Adipose tissue (tissue), 3 donors: Measurements from ENCODE around the gene MBNL3. TPM values are rescaled to one million over a fixed set of nuclear protein-coding genes. Genes with fewer than 3 reads are reported as not detected.

Source experiments
- H3K27ac ChIP-seq: one replicate; pipeline ENCODE4 v1.5.1; 2013; ENCODE audit warnings: low read depth, low read length
- WGBS, 3 donors: extraction: QIAGEN DNeasy Blood & Tissue Kit; methylation state at CpG; one replicate each; pipeline ENCODE4 v1.1.7; 2013; 5-methylcytosine and 5-hydroxymethylcytosine counted together
- polyA plus RNA-seq, 3 donors: library from polyadenylated mRNA; stranded (reverse); fragments of 200-250 nt; gene quantifications; one replicate each; pipeline ENCODE4 v1.2.3, GENCODE V29; 2013
- donor health status: healthy with polysubstance abuse.
- donor health status: Bipolar disorder and iron deficiency.
- donor health status: healthy.

The MBNL3 gene
- polyA plus RNA-seq, 3 donors, result 1.7 to 4.2 (median 2.4) TPM

DNA sequence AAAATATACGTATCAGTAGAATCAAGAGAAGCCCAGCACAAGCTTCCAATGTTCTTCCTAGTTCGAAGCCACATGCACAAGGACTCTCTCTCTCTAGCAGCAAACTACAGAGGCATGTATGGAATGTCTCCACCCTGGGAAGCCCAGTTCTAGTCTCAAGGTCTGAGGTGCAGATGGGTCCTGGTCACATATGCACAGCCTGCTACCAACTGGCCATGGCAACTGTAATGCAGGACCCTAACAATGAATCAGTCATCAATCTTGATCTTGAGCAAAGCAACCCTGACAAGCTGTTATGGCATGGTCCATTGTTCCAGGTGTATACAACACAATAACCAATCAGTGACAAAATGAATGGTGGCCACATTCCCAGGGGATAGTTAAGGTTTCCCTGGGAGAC is 55.8 kb downstream of the MBNL3 start:
- 91 to 98% (median 94%) methylated on average over 2 of the region's 2 CpGs for WGBS, 3 donors
- H3K27ac ChIP-seq, result no peak overlapping the region

DNA sequence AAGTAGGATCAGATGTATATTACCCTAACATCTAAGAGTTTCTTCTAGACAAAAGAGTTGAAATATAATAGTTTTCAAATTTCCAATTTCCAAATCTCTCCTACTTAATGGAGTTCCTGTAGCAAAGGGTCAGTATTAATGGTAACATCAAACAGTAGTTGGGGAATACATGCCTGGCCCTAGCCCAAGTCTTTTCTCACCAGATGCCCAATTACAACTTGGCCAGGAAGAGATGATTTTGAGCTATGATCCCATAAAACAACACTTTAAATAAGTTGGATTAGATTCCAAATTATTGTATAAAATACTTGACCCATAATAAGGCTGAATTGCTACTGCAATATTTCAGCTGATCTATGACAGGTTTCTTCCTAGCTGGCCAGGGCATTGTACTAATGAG is 59.9 kb downstream of the MBNL3 start:
- H3K27ac ChIP-seq, result no peak overlapping the region

DNA sequence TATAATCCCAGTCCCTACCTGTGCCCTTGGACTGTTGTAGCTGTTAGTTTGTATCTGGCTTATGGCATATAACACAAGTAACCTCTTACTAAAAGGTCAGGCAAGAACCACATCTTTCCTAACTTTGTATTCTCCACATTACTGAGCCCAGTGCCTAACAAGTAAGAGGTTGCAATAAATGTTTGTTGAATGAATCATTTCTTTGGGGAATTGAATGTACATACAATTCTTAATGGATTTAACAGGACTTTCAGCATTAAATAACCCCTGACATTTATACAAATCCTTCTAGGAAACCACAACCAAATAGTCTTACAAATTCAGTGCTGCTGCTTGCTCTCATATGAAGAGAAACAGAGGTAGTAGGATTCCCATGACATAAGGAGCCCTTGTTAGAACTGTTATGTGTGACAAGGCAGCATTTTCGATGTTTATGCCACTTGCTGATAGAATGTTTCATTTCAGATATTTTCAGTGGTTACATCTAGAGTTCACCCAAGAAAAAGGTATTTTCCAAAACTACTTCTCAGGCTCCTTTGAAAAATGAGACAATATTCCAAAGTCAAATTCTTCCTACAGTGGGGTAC is 62.0 kb downstream of the MBNL3 start:
- H3K27ac ChIP-seq, result no peak overlapping the region
- 83 to 100% (median 95%) methylated on average over 1 of the region's 1 CpG for WGBS, 3 donors

DNA sequence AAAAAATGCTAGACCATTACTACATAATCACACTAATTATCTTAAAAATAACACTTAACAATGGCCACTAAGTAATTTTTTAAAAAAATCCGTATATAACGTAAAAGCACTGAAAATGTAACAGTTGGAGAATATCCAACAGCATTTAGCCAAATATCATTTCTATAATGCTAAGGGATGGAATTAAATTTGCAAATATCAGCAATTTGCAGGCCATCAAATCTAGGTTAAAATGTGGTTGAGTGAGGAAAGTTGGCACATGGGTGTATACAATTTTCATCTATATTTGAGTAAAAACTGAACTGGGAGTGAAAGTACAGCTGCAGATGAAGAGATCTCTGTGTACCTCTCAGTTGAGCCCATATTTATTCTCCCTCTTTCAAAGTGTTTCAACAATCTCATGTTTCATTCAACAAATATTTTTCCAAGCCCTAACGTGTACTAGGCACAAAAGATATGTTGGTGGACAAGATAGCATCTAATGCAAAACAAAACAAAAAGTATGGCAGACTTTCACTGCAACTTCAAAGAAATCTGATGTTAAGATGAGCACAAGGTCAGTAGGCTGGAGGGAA is 63.0 kb downstream of the MBNL3 start:
- no peak overlapping the region for H3K27ac ChIP-seq
- WGBS, 3 donors, result 52 to 87% (median 68%) methylated on average over 3 of the region's 3 CpGs

DNA sequence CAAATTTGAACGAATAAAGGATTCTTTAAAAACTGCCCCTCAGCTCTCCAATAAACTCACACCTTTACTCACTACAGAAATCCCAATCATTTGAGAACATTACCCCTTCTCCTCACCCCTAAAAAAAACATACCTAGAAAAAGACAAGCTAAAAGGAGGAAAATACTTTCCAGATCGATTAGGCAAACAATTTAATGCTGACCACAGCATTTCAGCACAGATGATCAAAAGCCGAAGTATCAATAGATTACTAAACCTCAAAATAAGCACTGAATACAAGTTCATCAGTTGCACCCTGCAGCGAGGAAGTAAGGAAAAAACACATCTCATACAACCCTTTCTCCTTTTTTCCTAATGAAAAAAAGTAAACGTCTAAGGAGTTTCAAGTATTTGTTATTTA is 65.5 kb downstream of the MBNL3 start:
- no peak overlapping the region for H3K27ac ChIP-seq
- 62 to 89% (median 65%) methylated on average over 5 of the region's 5 CpGs for WGBS, 3 donors

DNA sequence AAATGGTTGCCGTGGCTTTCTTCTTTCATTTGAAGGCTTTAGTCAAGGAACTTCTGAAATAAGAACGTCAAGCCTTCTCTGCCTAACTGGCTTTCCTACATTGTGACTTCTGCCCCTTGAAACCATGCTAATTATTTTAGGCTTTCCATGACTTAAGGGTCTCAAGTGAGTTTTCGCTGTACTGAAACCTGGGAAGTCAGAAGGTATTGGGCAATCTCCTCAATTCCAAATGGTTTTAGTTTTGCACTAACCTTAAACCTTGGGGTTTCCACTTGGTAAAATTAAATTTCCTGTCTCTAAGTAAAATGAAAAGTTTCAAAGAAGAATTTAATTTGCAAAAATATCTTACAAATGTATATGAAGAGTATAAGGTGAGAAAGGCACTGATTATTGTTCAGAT is 73.8 kb downstream of the MBNL3 start:
- no peak overlapping the region for H3K27ac ChIP-seq
- 78 to 100% (median 91%) methylated on average over 3 of the region's 3 CpGs for WGBS, 3 donors

DNA sequence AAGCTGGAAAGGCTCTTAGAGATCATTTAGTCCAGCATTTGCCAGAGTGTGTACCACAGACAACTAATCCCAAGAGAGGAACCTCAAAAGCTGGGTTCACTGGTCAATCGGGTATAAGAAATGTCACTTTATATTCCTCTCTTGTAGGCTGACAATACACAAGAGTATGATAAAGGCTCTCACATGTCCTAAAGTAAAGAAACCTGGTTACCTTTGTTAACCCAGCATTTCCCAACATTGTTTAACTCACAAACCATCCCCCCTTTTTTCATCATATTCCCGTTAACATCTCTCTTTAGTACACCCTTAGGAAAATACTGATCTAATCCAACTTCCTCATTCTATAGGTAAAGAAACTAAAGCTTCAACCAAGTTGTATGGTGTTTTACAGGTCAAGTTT is 74.4 kb downstream of the MBNL3 start:
- WGBS, 3 donors, result 80 to 85% (median 81%) methylated on average over 2 of the region's 2 CpGs
- H3K27ac ChIP-seq, result no peak overlapping the region

DNA sequence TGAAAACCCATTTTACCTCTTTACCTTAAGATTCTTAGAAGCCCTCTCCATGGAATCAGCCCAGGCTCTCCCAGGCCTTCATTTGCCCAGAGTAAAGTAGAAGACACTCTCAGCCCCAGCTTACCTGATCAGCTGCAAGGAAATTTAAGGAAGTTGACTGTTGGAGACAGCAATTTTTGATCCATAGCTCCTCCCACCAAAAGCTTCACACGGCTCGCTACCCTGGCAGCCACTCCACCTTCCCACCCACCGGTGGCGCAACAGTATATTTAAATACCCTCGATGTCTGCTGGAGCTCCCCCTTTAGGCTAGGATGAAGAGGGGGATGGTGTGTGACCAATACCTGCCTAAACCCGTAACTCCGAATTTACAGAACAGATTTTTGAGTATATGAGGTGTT is 75.4 kb downstream of the MBNL3 start:
- H3K27ac ChIP-seq, result no peak overlapping the region
- WGBS, 3 donors, result 55 to 85% (median 68%) methylated on average over 7 of the region's 7 CpGs

DNA sequence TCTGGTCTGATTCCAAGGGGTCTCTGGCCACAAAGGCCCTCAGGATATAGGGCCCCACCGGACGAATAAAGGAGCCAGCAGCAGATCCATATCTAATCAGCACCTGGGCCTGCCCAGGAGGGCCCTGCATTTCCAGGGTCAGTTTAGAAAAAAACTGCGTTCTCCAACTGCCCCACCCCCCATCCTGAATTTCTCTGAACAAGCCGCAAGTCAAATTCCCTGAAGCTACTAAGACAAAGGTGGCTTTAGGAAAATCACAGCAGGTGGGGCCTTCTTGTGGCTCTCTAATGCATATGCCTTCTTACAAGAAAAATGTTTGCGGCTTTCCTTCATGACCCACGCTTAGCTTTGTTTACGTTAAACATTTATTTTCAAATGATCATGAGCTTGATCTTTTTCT is 76.6 kb downstream of the MBNL3 start:
- WGBS, 3 donors, result 70 to 93% (median 74%) methylated on average over 7 of the region's 7 CpGs
- no peak overlapping the region for H3K27ac ChIP-seq

DNA sequence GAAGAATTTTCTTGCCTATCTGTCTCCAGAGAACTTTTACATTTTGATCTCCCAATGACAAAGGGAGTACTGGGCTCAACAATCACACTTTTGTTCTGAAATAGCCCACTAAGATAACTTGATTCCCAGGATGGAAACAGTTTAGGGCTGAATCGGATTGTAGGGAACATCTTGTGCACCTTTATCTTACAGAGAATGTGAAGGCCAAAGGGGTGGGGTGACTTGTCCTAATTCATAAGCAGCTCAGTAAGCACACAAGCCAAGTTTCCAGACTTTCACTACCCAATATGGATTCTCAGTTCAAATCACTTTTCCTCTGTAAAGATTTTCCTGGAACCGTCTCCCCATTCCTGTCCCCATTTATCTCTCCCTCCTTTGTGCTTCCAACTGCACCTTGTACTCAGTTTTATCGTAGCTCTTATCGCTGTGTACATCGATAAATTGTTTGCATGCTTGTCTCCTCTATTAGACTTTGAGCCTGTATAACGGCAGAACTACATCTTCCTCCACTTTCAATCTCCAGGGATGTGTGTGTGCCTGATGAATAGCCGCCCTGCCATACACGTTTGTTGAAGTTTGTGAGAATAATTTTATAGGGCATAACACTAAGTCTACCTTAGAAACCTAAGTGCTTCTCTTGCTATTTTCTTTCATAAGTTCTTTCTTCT is 77.4 kb downstream of the MBNL3 start:
- 40 to 84% (median 68%) methylated on average over 8 of the region's 8 CpGs for WGBS, 3 donors
- H3K27ac ChIP-seq, result no peak overlapping the region

DNA sequence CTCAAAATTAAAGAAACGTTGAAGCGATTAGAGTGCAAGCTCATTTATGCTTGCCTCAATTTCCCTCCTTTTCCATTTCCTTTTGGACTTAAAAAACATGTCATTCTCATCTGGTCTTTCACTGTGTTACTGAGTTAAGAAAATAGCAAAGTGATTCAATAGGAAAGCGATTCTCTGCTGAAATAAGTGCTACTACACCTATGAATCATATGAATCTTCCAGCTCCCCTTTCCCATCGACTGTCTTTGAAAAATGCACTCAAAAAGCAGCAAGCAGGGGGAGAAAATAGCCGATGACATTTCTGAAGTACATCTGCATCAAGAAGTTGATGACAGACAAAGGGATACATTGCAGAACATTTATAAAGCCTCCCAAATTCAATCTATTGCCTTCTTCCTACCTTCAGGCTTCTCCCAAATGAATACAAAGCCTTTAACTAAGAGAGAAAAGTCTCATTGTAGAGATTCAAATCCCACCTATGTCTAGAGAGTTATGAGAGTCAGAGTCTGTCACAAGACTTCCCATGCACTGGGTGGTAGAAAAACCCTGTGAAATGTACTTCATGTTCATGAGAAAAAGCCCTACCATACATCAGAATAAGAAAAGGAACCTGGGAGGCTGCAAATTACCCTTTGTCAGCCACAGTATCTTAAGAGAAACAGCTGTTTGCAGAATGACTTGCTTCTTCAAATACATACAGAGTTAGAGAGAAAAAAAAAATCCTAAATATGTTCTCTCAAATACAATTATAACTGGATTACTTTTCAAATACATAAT is 78.9 kb downstream of the MBNL3 start:
- WGBS, 3 donors, result 58 to 84% (median 82%) methylated on average over 5 of the region's 5 CpGs
- H3K27ac ChIP-seq, result no peak overlapping the region

DNA sequence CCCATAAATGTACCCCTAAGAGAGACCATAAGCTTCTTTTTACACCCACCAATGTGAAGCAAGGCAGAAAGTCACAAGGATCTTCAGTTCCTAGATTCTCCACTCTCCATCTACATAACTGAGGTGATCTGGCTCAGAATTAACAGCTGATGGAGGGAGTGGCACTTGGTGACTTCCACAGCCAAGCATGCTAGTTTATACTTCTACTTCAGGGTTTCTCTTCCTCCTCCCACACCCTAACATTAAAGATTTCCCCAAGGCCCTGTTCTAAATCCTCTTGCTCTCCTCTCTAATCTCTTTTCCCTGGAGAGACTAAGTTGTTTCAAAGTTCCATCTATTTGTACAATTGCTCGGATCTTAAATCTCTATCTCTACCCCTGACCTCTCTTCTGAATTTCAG is 81.1 kb downstream of the MBNL3 start:
- H3K27ac ChIP-seq, result no peak overlapping the region
- 31 to 69% (median 55%) methylated on average over 1 of the region's 1 CpG for WGBS, 3 donors

DNA sequence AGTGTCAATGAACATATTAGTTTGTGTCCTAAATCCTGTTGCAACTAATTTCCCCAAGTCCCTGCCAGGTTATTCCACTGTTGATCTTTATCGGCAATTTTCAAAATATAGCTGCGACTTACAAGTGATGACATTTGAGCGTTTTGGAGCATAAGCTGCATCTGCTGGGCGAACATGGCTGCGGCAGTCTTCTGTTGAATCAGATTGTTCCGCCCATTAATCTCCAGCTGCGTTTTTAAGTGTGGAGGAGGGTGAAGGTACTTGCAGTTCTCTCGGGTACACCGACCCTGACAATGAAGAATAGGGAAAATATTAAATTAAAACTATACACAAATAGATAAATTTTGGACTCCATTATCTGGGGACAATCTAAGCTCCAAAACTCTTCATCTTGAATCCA is 82.7 kb downstream of the MBNL3 start:
- WGBS, 3 donors, result 75 to 98% (median 93%) methylated on average over 9 of the region's 9 CpGs
- no peak overlapping the region for H3K27ac ChIP-seq

DNA sequence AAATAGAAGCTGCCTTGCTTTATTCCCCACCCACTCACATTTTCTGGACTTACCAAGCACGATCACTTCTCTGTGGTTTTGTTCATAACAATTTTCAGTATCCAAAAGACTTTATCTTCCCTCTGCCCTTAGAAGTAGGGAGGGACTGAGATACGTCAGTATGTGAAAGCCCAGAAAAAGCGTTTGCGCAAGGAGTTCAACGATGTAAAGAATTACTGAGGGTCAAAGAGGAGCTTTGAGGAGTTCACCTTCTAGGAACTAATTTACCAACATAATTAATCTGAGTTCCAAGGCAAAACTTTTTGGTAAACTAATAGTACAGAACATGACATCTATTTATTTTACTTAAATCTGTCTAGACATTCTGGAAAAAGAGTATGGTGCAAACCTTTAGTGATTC is 84.6 kb downstream of the MBNL3 start:
- 71 to 89% (median 75%) methylated on average over 5 of the region's 5 CpGs for WGBS, 3 donors
- H3K27ac ChIP-seq, result no peak overlapping the region

DNA sequence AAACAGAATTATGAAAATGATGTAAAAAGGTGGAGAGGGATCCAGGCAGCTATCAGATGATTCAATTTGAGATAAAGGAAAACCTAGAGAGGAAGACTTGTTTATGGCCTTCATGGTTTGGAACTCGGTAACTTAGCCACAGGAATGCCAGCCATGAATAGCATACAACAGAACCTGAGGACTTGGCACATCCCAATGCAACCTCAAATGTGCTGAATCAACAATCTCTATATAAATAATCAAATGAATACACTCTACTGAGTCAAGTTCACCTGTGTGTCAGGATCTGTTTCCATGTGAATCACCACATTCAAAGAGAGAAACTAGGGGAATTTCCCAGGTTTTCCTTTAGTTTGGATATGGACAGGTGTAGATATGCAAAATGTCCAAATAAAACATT is 86.9 kb downstream of the MBNL3 start:
- no peak overlapping the region for H3K27ac ChIP-seq
- WGBS, 3 donors, result 71 to 97% (median 93%) methylated on average over 1 of the region's 1 CpG

DNA sequence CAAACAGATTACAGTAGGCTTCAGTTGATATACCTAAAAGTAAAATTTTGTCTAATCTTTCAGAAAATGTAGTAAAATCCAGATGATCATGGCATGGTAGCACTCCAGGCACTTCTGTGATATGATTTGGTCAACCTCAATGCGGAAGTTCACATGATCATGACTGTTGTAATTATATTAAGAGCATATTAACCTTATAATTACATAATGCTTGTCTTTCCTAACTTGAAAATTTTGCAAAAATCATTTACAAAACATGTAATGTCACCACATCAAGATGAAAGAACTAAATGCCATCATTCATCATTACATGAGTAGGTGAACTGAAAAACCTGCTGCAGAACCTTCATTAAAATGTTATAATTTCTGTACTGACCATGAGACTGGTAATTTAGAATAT is 88.1 kb downstream of the MBNL3 start:
- WGBS, 3 donors, result 53 to 100% (median 72%) methylated on average over 1 of the region's 1 CpG
- H3K27ac ChIP-seq, result no peak overlapping the region

DNA sequence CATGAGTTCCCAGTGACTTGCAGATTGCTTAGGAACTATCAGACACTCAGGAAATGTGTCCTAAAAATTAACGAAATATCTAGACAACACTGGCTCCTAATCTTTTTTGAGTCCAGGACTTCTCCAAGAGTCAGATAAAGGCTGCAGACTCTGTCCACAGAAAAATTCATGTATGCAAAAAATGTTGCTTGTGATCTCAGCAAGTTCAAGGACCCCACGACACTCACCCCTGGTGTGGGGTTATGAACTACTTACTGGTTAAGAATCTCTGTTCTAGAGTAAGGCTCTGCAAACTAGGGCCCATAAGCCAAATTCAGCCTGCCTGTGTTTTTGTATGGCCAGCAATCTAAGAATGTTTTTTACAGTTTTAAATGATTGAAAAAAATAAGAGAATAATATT is 93.2 kb downstream of the MBNL3 start:
- 61 to 85% (median 84%) methylated on average over 2 of the region's 2 CpGs for WGBS, 3 donors
- no peak overlapping the region for H3K27ac ChIP-seq

DNA sequence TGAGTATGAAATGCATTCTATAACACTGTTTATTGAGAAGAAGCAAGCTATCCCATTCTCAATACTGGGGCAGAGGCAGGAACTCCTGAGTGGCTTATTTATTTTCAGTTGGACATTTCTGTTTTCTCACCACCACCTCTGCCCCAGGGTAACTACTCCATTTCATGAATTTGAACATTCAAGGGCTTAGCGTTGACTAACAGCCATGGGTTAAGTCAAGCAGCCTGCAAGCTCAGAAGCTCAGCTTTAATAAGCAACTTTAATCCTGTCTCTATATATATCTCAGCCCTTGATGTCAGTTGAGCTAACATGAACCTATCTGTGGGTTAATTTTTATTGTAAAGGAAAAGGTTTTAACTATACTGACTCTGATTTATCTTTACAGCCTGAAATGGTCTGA is 93.8 kb downstream of the MBNL3 start:
- WGBS, 3 donors, result 69 to 88% (median 83%) methylated on average over 1 of the region's 1 CpG
- no peak overlapping the region for H3K27ac ChIP-seq

DNA sequence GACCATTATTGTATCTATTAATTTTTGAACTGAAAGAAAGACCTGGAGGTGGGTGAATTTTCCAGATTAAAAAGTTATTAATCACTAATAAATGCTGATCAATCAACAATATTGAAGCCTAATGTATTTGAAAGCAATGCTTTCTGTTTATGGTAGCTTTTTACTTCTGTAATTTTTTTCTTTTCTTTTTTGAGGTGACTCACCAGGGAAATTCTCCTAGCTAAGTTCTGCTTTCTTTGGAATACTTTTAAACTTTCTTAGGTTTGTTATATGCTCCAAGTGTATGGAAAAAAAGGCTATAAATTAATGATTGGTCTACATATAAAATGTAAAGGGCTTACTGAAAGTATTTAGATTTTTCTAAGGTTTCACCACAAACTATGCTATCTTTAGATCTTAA is 94.2 kb downstream of the MBNL3 start:
- no peak overlapping the region for H3K27ac ChIP-seq

DNA sequence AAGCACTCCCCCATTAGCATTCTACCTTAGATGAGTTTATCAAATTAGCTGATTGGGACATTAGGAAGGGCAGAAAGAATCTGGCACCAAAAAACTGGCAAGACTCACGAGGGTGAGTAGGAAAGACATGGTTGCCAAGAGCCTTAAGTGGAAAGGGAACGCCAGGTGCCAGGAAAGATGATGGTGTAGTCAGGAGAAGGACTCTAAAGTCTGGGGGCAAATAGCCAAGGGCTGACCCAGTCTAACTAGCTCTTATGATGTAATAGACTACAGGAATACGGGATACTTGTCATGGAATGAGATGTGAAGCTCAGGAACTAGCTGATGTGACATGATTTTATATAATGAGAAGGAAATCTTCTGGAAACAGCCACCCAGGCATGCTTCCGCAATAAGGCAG is 94.8 kb downstream of the MBNL3 start:
- H3K27ac ChIP-seq, result no peak overlapping the region
- WGBS, 3 donors, result 64 to 80% (median 79%) methylated on average over 4 of the region's 4 CpGs
